Stimulated activated naive B cell treated with anti-CD40 and anti-IgM and Interleukin-4, amounts not matched to agents 10 μg/mL and 1 μg/mL and 100 μg/mL, for 72 hours (primary cell): ENCODE measurements around the gene IQSEC1.
A peak's percentile ranks its signal among the peaks of the same experiment; 100 is the strongest.

Source experiments
- ATAC-seq, 2 donors: fragments of 150-1000 bp; cut with Tn5 transposase; replicated peaks; 2 replicates each; pipeline ENCODE4 v1.10.0; 2021; ENCODE audit warnings: moderate library complexity in 1 of 2
- DNase-seq: peaks from one replicate; pipeline ENCODE4 v3.0.0; 2021
- H3K27ac Mint-ChIP-seq: one replicate; pipeline ENCODE4 v1.8.0; 2022; ENCODE audit warnings: mild to moderate bottlenecking, mixed read lengths
- H3K27me3 Mint-ChIP-seq, 2 donors: one replicate each; pipeline ENCODE4 v1.8.0; 2022; ENCODE audit warnings: mixed read lengths in 2 of 2
- H3K36me3 Mint-ChIP-seq, 2 donors: one replicate each; pipeline ENCODE4 v1.8.0; 2022; ENCODE audit warnings: mixed read lengths in 2 of 2, mild to moderate bottlenecking in 1 of 2
- H3K4me1 Mint-ChIP-seq, 2 donors: one replicate each; pipeline ENCODE4 v1.8.0; 2022; ENCODE audit warnings: mixed read lengths in 2 of 2, mild to moderate bottlenecking in 1 of 2
- H3K4me3 Mint-ChIP-seq, 2 donors: one replicate each; pipeline ENCODE4 v1.8.0; 2022; ENCODE audit warnings: mild to moderate bottlenecking in 2 of 2, mixed read lengths in 2 of 2, moderate library complexity in 1 of 2
- H3K9me3 Mint-ChIP-seq, 2 donors: one replicate each; pipeline ENCODE4 v1.8.0; 2022; ENCODE audit warnings: mixed read lengths in 2 of 2, mild to moderate bottlenecking in 1 of 2

The IQSEC1 gene

GRCh38 chr3:12939137-12939536 is 134.1 kb downstream of the IQSEC1 start:
- H3K4me1 Mint-ChIP-seq: peaks cover 31 to 44% of the 10 kb centered on the region in 2 donors
- DNase-seq (peak; percentile 24), ATAC-seq (peak; percentile 94)
- peak overlapping the region; percentile 93 for H3K27ac Mint-ChIP-seq
- H3K36me3 Mint-ChIP-seq: peaks cover 33 to 48% of the 10 kb centered on the region in 2 donors
- no peak overlapping the region for H3K4me3 Mint-ChIP-seq
- no peaks in the 10 kb centered on the region for H3K9me3 Mint-ChIP-seq
- no peaks in the 10 kb centered on the region for H3K27me3 Mint-ChIP-seq

- Mint-ChIP-seq H3K4me1 (peaks cover 31 to 44% of the 10 kb centered on the region in 2 donors), H3K4me3 (no peak overlapping the region), H3K36me3 (peaks cover 36 to 48% of the 10 kb centered on the region in 2 donors), H3K27ac (peak overlapping the region; percentile 73), H3K27me3 (no peaks in the 10 kb centered on the region), H3K9me3 (no peaks in the 10 kb centered on the region)
- DNase-seq (no peak), ATAC-seq (no peak)
Observed at GRCh38 chr3:12938258-12938711, 134.9 kb downstream of the IQSEC1 start.

GRCh38 chr3:12935861-12936830 is 137.1 kb downstream of the IQSEC1 start:
- Mint-ChIP-seq H3K4me1 (peaks cover 35 to 47% of the 10 kb centered on the region in 2 donors), H3K27me3 (no peaks in the 10 kb centered on the region), H3K4me3 (no peak overlapping the region), H3K9me3 (no peaks in the 10 kb centered on the region), H3K36me3 (peaks cover 33 to 48% of the 10 kb centered on the region in 2 donors), H3K27ac (no peak overlapping the region)
- DNase-seq (no peak), ATAC-seq (no peak)

GRCh38 chr3:12935023-12935860 is 138.0 kb downstream of the IQSEC1 start:
- H3K9me3 Mint-ChIP-seq: no peaks in the 10 kb centered on the region
- H3K4me1 Mint-ChIP-seq: peaks cover 30 to 45% of the 10 kb centered on the region in 2 donors
- DNase-seq: no peak
- ATAC-seq: no peak
- H3K36me3 Mint-ChIP-seq: peaks cover 35 to 41% of the 10 kb centered on the region in 2 donors
- H3K27ac Mint-ChIP-seq: peak overlapping the region; percentile 86
- H3K27me3 Mint-ChIP-seq: no peaks in the 10 kb centered on the region
- H3K4me3 Mint-ChIP-seq: no peak overlapping the region

GRCh38 chr3:12934431-12934830 is 138.8 kb downstream of the IQSEC1 start:
- DNase-seq (no peak), ATAC-seq (no peak)
- H3K27me3 Mint-ChIP-seq: no peaks in the 10 kb centered on the region
- peaks cover 30 to 44% of the 10 kb centered on the region in 2 donors for H3K4me1 Mint-ChIP-seq
- H3K4me3 Mint-ChIP-seq: no peak overlapping the region
- peaks cover 32 to 41% of the 10 kb centered on the region in 2 donors for H3K36me3 Mint-ChIP-seq
- H3K9me3 Mint-ChIP-seq: no peaks in the 10 kb centered on the region
- H3K27ac Mint-ChIP-seq: peak overlapping the region; percentile 86

- peak overlapping the region; percentile 37 for H3K27ac Mint-ChIP-seq
Observed at GRCh38 chr3:12933901-12934300, 139.3 kb downstream of the IQSEC1 start.

GRCh38 chr3:12932754-12933153 is 140.5 kb downstream of the IQSEC1 start:
- DNase-seq (no peak), ATAC-seq (no peak)
- Mint-ChIP-seq H3K4me3 (no peak overlapping the region), H3K36me3 (peaks cover 26 to 37% of the 10 kb centered on the region in 2 donors), H3K9me3 (no peaks in the 10 kb centered on the region), H3K27me3 (no peaks in the 10 kb centered on the region), H3K4me1 (peaks cover 26 to 48% of the 10 kb centered on the region in 2 donors), H3K27ac (no peak overlapping the region)

More at GRCh38 chr3:12933901-12934300, 139.3 kb downstream of the IQSEC1 start:
- peaks cover 29 to 37% of the 10 kb centered on the region in 2 donors for H3K36me3 Mint-ChIP-seq
- no peaks in the 10 kb centered on the region for H3K27me3 Mint-ChIP-seq
- H3K4me1 Mint-ChIP-seq: peaks cover 25 to 41% of the 10 kb centered on the region in 2 donors
- DNase-seq (no peak), ATAC-seq (no peak)
- no peak overlapping the region for H3K4me3 Mint-ChIP-seq
- H3K9me3 Mint-ChIP-seq: no peaks in the 10 kb centered on the region

GRCh38 chr3:12932347-12932746 is 140.9 kb downstream of the IQSEC1 start:
- peak overlapping the region; percentile 14 for H3K27ac Mint-ChIP-seq
- no peak for ATAC-seq
- DNase-seq: no peak
- H3K4me3 Mint-ChIP-seq: no peak overlapping the region
- no peaks in the 10 kb centered on the region for H3K27me3 Mint-ChIP-seq
- peaks cover 28 to 41% of the 10 kb centered on the region in 2 donors for H3K36me3 Mint-ChIP-seq
- H3K4me1 Mint-ChIP-seq: peaks cover 30 to 52% of the 10 kb centered on the region in 2 donors
- no peaks in the 10 kb centered on the region for H3K9me3 Mint-ChIP-seq

GRCh38 chr3:12931273-12931905 is 141.8 kb downstream of the IQSEC1 start:
- Mint-ChIP-seq H3K36me3 (peaks cover 27 to 42% of the 10 kb centered on the region in 2 donors), H3K4me3 (peak overlapping the region in 1 of 2 donors; percentile 25), H3K27ac (peak overlapping the region; percentile 69), H3K4me1 (peaks cover 34 to 56% of the 10 kb centered on the region in 2 donors), H3K9me3 (no peaks in the 10 kb centered on the region), H3K27me3 (no peaks in the 10 kb centered on the region)
- DNase-seq (no peak), ATAC-seq (no peak)

GRCh38 chr3:12929801-12930200 is 143.4 kb downstream of the IQSEC1 start:
- DNase-seq (no peak), ATAC-seq (peak in 1 of 2 donors; percentile 32)
- H3K27ac Mint-ChIP-seq: peak overlapping the region; percentile 38
- no peaks in the 10 kb centered on the region for H3K9me3 Mint-ChIP-seq
- peaks cover 28 to 43% of the 10 kb centered on the region in 2 donors for H3K36me3 Mint-ChIP-seq
- no peaks in the 10 kb centered on the region for H3K27me3 Mint-ChIP-seq
- H3K4me3 Mint-ChIP-seq: no peak overlapping the region
- H3K4me1 Mint-ChIP-seq: peaks cover 40 to 62% of the 10 kb centered on the region in 2 donors

- Mint-ChIP-seq H3K27ac (no peak overlapping the region), H3K9me3 (no peaks in the 10 kb centered on the region), H3K4me3 (no peak overlapping the region), H3K4me1 (peaks cover 38 to 65% of the 10 kb centered on the region in 2 donors), H3K36me3 (peaks cover 30 to 55% of the 10 kb centered on the region in 2 donors), H3K27me3 (no peaks in the 10 kb centered on the region)
- DNase-seq: no peak
- ATAC-seq: no peak
Observed at GRCh38 chr3:12926660-12927059, 146.6 kb downstream of the IQSEC1 start.

- H3K27ac Mint-ChIP-seq: peak overlapping the region; percentile 62
- H3K27me3 Mint-ChIP-seq: no peaks in the 10 kb centered on the region
- H3K36me3 Mint-ChIP-seq: peaks cover 35 to 60% of the 10 kb centered on the region in 2 donors
- no peak overlapping the region for H3K4me3 Mint-ChIP-seq
- H3K4me1 Mint-ChIP-seq: peaks cover 36 to 57% of the 10 kb centered on the region in 2 donors
- H3K9me3 Mint-ChIP-seq: no peaks in the 10 kb centered on the region
- ATAC-seq (no peak), DNase-seq (no peak)
Observed at GRCh38 chr3:12925648-12926047, 147.6 kb downstream of the IQSEC1 start.

- Mint-ChIP-seq H3K4me3 (peak overlapping the region in 1 of 2 donors; percentile 10), H3K36me3 (peaks cover 30 to 52% of the 10 kb centered on the region in 2 donors), H3K9me3 (no peaks in the 10 kb centered on the region), H3K27ac (peak overlapping the region; percentile 83), H3K4me1 (peaks cover 28 to 54% of the 10 kb centered on the region in 2 donors), H3K27me3 (no peaks in the 10 kb centered on the region)
- no peak for DNase-seq
- ATAC-seq: peak; percentile 66 to 72
Observed at GRCh38 chr3:12924437-12924836, 148.8 kb downstream of the IQSEC1 start.
